NB4 (cell line): ENCODE results near the gene FRZB.

ENCODE experiments used
- DNase-seq: peaks from one replicate; pipeline ENCODE4 v3.0.0; 2010; ENCODE audit warnings: low read depth
- H3K4me3 ChIP-seq: one replicate; pipeline ENCODE4 v1.5.1; 2011; ENCODE audit warnings: mild to moderate bottlenecking, low read depth, low read length, moderate library complexity
- MYC ChIP-seq: IDR thresholded peaks from 2 replicates; pipeline ENCODE4 v1.6.1; 2011; ENCODE audit warnings: low read depth, low read length
- POLR2A ChIP-seq: IDR thresholded peaks from 2 replicates; pipeline ENCODE4 v1.6.1; 2011; ENCODE audit warnings: mild to moderate bottlenecking; ENCODE audit not compliant: insufficient read length; ENCODE audit errors: extremely low read depth
- TF ChIP-seq, protein P1 (sequence below): IDR thresholded peaks from one replicate; pipeline ENCODE4 v1.5.1; 2012; ENCODE audit warnings: low read depth, low read length
- TF ChIP-seq, protein P2 (sequence below): IDR thresholded peaks from 2 replicates; pipeline ENCODE4 v1.6.1; 2011; ENCODE audit warnings: low read depth, low read length

The FRZB gene

GRCh38 chr2:182901748-182902147, 35.3 kb upstream of the FRZB start:
- DNase-seq: no peak
- H3K4me3 ChIP-seq: no peak overlapping the region
- TF ChIP-seq, protein P1, sequence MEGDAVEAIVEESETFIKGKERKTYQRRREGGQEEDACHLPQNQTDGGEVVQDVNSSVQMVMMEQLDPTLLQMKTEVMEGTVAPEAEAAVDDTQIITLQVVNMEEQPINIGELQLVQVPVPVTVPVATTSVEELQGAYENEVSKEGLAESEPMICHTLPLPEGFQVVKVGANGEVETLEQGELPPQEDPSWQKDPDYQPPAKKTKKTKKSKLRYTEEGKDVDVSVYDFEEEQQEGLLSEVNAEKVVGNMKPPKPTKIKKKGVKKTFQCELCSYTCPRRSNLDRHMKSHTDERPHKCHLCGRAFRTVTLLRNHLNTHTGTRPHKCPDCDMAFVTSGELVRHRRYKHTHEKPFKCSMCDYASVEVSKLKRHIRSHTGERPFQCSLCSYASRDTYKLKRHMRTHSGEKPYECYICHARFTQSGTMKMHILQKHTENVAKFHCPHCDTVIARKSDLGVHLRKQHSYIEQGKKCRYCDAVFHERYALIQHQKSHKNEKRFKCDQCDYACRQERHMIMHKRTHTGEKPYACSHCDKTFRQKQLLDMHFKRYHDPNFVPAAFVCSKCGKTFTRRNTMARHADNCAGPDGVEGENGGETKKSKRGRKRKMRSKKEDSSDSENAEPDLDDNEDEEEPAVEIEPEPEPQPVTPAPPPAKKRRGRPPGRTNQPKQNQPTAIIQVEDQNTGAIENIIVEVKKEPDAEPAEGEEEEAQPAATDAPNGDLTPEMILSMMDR: no peak
- TF ChIP-seq, protein P2, sequence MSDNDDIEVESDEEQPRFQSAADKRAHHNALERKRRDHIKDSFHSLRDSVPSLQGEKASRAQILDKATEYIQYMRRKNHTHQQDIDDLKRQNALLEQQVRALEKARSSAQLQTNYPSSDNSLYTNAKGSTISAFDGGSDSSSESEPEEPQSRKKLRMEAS: no peak
- no peak for TF ChIP-seq POLR2A

GRCh38 chr2:182898718-182899117, 32.3 kb upstream of the FRZB start:
- H3K4me3 ChIP-seq: no peak overlapping the region
- TF ChIP-seq, protein P2: no peak
- TF ChIP-seq MYC: no peak
- TF ChIP-seq, protein P1: no peak
- TF ChIP-seq POLR2A: no peak
- DNase-seq: no peak

DNA sequence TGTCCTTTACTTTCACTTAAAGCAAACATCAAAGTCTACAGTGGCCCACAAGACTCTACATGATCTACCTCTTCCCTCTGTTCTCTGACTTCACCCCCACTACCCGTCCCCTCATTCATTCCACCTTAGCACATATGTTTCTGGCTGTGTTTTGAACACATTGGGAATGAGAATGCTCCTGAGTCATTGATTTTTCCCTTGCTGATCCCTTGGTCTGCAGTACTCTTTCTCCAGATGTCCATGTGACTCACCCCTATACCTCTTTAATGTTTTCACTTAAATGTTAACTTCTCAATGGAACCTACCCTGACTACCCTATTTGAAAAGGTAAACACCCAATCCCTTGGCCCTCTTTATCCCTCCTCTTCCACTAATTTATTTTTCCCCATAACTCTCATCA, 30.7 kb upstream of the FRZB start:
- no peak for TF ChIP-seq MYC
- TF ChIP-seq, protein P1: no peak
- no peak for TF ChIP-seq POLR2A
- TF ChIP-seq, protein P2: no peak
- H3K4me3 ChIP-seq: no peak overlapping the region
- DNase-seq: no peak

DNA sequence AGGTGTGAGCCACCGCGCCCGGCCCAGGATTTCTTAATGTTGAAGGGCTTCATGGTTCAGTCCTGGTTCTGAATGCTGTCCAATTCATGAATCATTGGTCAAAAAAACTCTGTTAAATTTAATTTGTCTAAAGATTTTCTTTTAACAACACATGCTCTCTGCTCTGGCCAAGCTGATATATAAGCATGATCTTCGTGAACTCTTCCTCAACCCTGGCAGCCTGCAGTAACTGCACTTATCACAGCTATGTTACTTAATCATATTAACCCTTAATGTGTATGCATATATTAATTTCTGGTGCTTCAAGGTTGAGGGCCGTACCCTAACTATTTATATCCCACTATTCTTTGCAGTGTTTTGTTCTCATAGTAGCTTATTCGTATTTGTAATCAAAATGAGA, 29.4 kb upstream of the FRZB start:
- TF ChIP-seq, protein P2: no peak
- TF ChIP-seq, protein P1: no peak
- TF ChIP-seq POLR2A (no peak), MYC (no peak)
- no peak overlapping the region for H3K4me3 ChIP-seq
- no peak for DNase-seq

DNA sequence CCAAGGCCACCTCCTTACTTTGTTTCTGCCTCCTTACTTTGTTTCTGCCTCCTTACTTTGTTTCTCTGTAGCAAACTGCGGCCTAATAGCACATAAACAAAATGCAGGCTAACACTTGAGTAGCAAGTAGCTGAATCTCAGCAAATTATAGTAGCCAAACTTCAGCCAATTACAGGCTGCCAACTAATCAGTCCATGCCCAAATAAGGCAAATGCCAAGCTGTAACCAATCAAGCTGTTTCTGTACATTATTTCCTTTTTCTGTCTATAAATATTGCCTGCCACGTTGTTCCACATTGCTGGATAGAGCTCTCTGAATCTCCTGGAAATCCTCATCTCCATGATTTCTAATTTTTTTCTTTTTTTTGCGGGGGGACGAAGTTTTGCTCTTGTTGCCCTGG, 28.7 kb upstream of the FRZB start:
- no peak overlapping the region for H3K4me3 ChIP-seq
- DNase-seq: no peak
- TF ChIP-seq, protein P2: no peak
- TF ChIP-seq MYC: no peak
- no peak for TF ChIP-seq POLR2A
- TF ChIP-seq, protein P1: no peak

DNA sequence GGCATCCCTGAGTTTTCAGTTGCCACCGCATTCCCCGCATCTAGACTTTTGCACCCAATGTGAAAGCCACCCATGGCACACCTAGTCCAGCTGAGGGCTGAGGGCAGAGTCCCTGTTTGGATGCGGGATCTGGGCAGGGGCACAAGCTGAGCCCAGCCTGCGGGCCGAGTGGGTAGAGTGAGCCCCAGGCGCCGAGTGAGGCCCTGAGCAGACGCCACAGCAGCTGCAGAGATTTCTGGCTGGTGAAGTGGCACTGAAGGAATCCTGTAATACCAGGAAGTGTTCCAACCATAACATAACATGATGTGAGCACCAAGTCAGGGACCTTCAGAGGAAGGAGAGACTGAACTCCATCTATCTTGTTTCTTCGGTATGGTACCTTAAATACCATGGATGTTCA, 27.7 kb upstream of the FRZB start:
- DNase-seq: no peak
- H3K4me3 ChIP-seq: no peak overlapping the region
- TF ChIP-seq POLR2A (no peak), MYC (no peak)
- TF ChIP-seq, protein P1: no peak
- TF ChIP-seq, protein P2: no peak
